IPS DF 4.7 (cell line): ENCODE measurements around the gene TGFBRAP1.

Source experiments
- DNase-seq: peaks from one replicate; pipeline ENCODE4 v3.0.0-alpha.2; 2013; ENCODE audit warnings: low spot score; ENCODE audit errors: extremely low read depth

TGFBRAP1 gene

DNA sequence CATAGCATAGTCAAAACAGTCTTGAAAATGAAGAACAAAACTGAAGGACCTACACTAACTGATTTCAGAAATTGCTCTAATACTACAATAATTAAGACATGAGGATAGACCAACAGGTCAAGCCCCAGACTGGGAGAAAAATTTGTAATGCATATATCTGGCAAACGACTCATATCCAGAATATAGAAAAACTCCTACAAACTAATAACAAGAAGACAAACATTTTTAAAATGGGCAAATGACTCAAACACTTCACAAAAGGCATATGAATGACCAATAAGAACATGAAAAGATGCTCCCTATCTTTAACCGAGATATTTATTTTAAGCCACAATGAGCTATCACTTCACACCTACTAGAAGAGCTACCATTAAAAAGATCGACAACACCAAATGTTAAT is 14.2 kb downstream of the TGFBRAP1 start:
- no peak for DNase-seq

GRCh38 chr2:105313877-105314276 is 15.7 kb downstream of the TGFBRAP1 start:
- DNase-seq, result no peak

DNA sequence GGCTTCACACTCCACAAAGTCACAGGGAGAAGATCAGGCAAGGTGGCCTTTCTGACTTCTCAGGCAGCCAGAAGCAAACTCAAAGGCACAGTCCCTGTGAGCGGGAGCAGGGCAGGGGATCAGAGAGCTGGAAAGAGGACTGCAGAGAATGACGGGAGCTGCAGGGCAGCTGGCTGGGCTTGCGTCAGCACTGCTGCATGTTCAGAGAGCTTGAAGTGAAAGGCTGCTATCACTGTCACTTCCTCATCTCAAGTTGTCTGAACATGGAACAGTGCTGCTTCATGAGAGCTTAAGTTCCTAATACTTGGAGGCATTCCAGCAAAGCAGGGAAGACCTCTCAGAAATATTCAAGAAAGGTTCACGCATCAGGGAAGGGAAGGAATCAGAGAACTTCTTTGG is 20.4 kb downstream of the TGFBRAP1 start:
- no peak for DNase-seq

DNA sequence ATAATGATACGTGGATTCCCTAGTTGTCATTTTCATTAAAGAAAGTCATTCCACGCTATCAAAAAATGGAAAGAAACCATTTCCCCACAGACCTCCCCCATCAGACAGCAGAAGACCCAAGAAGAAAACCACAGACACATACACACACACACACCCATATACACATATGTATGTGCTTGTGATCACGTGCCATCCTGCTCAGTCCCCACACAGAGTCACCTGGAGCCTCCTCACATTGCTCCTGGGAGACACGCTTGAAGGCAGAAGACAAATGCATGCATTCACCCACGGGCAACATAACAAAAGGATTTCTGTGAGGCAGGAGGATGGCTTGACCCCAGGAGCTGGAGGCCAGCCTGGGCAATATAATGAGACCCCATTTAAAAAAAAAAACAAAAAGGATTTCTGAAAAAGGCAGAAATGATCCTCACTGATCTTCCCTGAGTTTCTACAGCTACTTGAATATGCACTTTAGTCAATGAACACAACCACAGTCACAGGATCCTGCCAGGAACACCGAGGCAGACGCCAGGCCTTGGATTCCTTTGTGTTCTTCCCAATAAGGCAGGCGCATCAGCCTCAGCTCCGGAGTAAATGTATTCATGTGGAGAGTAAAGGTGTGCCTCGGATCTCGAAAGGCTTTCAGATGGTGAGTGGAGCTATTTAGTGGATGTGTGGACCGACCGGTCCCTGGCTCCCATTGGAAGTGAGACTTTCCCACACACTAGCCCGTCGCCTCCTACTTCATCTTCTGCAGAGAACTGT is 21.0 kb downstream of the TGFBRAP1 start:
- no peak for DNase-seq

GRCh38 chr2:105307962-105308361 is 21.6 kb downstream of the TGFBRAP1 start:
- no peak for DNase-seq

DNA sequence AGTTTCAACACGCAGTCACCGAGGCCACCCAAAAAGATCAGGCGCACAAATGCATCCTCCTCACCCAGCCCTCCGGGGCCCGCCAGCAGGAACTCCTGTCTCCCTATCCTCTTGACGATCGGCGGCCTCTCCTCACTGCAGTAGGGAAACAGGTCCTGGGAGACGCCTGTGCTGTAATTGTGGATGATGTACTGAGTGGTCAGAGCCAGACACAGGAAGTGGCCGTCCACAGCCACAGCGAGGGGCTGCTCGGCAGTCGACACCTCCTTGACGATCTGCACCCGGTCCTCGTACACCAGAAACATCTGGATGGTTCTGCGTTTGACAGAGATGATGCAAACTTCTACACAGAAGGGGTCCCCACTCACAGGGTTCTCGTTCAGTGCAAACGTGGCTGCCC is 22.0 kb downstream of the TGFBRAP1 start:
- DNase-seq, result no peak

DNA sequence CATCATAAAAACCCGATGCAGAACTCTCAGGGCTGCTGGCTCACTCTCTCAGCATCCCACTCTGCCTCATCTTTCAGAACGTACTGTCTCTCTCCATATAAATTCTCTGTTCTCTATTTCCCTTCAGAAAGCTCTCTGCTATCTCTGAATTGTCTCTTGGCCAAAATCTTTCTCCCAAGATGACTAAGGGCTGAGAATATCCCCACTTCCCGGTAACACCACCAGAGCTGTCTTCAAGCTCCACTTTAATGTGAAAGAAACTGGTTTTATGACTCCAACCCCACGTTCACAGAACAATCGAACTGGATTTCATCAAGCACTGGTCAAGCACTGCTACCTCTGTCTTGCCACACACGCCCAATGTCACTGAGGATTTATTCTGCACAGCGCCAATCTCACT is 22.4 kb downstream of the TGFBRAP1 start:
- DNase-seq, result no peak

GRCh38 chr2:105301646-105302045 is 27.9 kb downstream of the TGFBRAP1 start:
- DNase-seq, result no peak

DNA sequence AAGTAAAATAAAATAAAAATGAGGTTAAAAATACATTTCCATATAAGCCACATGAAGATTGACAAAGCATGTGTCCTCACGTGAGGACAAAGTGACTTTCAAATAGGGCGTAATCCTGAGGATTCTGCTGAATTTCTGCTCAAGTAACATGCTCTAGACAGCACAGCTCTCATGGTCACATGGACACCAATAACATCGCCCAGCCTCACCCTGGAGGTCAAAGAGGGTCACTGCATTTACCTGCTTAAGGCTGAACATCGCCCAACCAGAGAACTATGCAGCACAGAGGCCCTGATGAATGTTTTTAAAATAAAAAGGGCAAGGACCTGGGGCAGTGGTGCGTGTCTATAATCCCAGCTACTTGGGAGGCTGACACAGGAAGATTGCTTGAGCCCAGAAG is 30.2 kb downstream of the TGFBRAP1 start:
- no peak for DNase-seq

GRCh38 chr2:105298017-105298416 is 31.5 kb downstream of the TGFBRAP1 start:
- DNase-seq, result no peak

GRCh38 chr2:105297216-105297615 is 32.3 kb downstream of the TGFBRAP1 start:
- DNase-seq, result no peak

GRCh38 chr2:105296017-105296611 is 33.4 kb downstream of the TGFBRAP1 start:
- no peak for DNase-seq

DNA sequence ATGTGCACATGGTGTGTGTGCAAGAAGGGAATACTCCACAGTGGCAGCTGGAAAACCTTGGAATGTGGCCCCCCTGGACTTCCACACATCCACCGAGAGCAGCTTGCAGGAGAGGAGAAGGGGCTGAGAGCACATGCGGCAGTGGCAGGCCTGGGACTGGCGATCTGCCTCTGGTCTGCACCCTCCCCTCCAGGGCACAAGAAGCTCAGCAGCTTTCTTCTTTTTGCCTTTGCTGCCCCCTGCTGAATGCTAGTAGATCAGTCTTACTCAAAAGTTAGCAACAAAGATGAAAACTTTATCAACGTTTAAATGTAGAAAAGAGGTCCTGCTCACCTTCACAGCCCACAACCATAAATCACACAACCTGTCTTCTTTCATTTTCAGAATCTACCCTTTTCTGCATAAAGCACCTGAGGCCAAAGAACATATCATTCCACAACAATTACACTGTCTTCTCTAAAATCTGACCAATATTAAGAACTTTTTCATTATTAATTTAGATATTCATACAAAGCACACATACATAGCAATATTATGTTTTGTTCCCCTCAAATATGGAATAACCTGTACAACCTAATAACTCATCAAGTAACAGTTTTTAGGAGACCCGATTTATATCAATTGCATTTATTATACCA is 34.6 kb downstream of the TGFBRAP1 start:
- no peak for DNase-seq

DNA sequence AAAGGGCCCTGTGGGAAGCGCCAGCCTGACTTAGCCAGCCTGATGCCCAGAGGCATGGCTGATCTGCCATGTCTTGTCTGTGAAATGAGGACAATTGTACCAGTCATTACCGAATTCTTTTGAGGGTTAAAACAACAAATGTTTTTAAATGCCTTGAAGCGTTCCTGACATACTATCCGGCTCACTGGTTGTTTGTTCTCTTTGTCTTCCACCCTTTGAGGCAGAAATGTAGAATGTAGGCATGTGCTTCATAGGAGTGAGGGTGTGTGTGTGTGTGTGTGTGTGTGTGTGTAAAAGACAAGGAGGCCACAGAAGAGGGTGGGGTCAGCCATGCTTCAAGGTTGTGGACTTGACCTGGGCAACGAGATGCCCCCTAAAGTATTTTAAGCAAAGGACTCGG is 35.5 kb downstream of the TGFBRAP1 start:
- no peak for DNase-seq

DNA sequence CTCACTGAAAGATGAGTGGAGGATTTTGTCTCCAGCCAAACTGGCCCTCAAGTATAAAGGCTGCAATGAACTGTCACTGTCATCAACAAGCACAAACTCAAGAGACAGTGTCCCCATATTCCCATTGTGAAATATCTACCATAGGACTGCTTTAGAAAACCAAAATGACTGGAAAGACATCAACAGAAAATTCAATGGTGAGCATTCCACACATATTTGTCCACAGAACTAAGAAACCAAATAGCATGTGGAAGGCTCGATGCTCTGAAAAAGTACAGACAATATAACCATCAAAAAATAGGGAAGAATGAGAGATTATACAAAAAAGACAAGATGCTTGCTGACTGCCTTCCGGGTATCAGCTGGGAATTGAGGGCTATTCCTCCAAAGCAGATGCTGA is 37.6 kb downstream of the TGFBRAP1 start:
- DNase-seq, result no peak

- no peak for DNase-seq
Observed at GRCh38 chr2:105290981-105291660, 38.4 kb downstream of the TGFBRAP1 start.

- DNase-seq, result no peak
Observed at GRCh38 chr2:105288133-105288532, 41.4 kb downstream of the TGFBRAP1 start.

DNA sequence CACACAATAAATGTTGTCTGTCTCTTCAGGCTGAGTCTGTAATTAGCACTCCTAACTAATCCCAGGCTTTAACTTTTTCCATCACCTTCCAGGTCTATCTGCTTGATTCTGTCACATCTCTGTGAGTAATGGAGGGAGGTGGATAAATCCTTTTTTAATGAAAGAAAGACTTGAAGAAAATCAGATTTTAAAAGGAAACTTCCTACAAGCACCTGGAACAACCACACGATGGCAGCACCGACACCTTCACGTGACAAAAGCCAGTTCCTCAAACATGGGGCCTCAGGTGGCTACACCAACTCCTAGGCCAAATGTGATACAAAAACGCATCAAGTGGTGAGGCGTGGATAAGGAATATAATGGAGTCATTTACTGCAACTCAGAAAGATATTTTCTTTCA is 41.8 kb downstream of the TGFBRAP1 start:
- DNase-seq, result no peak

- DNase-seq, result no peak
Observed at GRCh38 chr2:105283532-105283931, 46.0 kb downstream of the TGFBRAP1 start.

DNA sequence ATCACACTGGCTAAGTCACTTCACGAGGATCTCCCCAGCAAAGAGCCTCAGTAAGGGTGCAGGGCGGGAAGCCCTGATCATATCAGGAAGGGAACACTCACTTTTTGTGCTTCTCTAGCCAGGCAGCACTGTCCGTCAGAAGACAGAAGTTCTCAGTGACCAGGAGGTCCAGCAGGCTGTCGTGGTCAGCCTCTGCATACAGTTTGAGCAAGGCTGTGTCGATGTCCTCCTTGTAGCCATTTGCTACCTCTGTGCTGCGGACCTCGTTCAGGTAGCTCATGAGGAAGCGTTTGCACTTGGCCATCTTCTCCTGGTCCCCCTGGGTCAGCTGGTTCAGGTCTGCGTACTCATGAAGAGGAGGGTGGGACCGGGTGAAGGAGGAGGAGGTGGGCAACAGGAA is 49.3 kb downstream of the TGFBRAP1 start:
- DNase-seq, result no peak

- no peak for DNase-seq
Observed at GRCh38 chr2:105279126-105279525, 50.4 kb downstream of the TGFBRAP1 start.

- DNase-seq, result no peak
Observed at GRCh38 chr2:105278654-105279053, 50.9 kb downstream of the TGFBRAP1 start.
